Mammary epithelial cell (primary cell): ENCODE results near the gene FPR2.

Experiments
- CTCF ChIP-seq, 2 donors: IDR thresholded peaks in 1 of 2; conservative IDR thresholded peaks in 1 of 2; 2 replicates each; pipeline ENCODE4 v1.5.1; 2011 to 2012; ENCODE audit warnings: inconsistent platforms in 2 of 2, low read length in 2 of 2, mild to moderate bottlenecking in 2 of 2, control low read depth in 1 of 2, low read depth in 1 of 2; ENCODE audit not compliant: insufficient read depth in 1 of 2; ENCODE audit errors: extremely low read depth in 1 of 2
- EZH2 ChIP-seq: IDR thresholded peaks from 2 replicates; pipeline ENCODE4 v1.6.1; 2012; ENCODE audit warnings: low read length, inconsistent platforms, borderline replicate concordance

- TF ChIP-seq CTCF (conservative IDR thresholded peaks at IDR 0.05 in 1 of 2, IDR thresholded peaks at IDR 0.05 in 1 of 2; ENCODE audit: extremely low read depth in 1 of 2, insufficient read depth in 1 of 2, low read depth in 1 of 2, low read length in 2 of 2) (no peak), EZH2 (no peak)
Measured at GRCh38 chr19:51726049-51726448, 34.9 kb upstream of the FPR2 start.
